Middle frontal gyrus (tissue), 1 donor: Measurements from ENCODE around the gene ZNF75A.
"Not testable (repeated sequence)": the region's sequence is repeated elsewhere in the genome, so short reads cannot be mapped to it uniquely, and the experiment has no call there.

Experiments used
- DNase-seq: peaks from one replicate; pipeline ENCODE4 v3.0.0-alpha.2; 2015; ENCODE audit warnings: low spot score; ENCODE audit errors: extremely low spot score

Gene ZNF75A

DNA sequence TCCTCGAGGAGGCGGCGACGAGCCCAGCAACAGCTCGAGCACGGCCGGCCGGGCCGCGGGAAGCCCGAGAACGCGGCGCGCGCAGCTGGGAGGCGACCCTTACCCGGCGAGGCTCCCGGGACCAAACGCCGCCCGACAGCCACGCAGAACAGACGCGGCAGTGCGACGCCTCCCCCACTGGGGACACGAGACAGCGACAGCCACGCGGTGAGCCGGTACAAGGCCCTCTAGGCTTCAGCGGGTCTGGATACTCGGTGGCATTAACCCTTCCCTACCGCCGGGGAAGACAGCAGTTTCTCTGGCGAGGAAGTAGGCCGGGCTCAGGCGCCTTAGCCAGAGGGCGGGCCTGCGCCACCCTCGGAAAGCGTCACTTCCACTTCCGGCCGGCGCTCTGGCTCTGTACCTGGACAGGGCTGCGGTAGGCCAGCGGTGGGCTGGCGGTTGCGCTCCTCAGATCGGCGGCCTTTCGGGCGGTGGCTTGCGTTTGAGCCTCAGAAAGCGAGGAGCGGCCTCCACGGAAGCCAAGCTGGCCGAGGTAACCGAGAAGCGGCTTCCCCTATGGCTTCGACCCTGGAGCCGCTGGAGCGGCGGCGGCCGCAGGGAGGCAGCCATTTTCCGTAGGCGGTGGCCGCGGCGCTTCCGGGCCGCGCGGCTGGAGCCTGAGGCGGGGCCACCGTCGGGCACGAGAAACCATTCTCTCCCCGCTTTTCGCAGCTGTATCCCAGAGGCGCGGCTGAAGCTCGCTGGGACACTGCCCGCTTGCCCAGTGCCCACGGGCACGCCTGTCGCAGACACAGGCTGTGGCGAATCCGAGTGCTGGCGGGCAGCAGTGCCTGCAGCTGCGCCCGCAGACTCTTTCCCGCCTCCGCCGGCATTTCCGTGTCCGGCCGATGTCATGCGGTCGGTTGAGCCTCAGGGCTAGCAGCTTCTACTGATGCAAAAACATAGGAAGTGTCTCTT lies at the start of gene ZNF75A, which contains the start of gene TIGD7:
Gene ZNF75A (plus strand): TSS at position 389 of the 960 bp plus-strand sequence. CDS start 2,932 bp downstream, outside the sequence.
Gene TIGD7 (minus strand): TSS at position 322 of the 960 bp plus-strand sequence. CDS start 4,816 bp downstream, outside the sequence.
- peak; percentile 88 for DNase-seq

GRCh38 chr16:3256146-3256865 lies 49.0 kb upstream of the ZNF75A start, which contains the start of gene MEFV:
Gene MEFV, minus strand, starts transcription at chr16:3256633. Its CDS starts 46 bp downstream, at chr16:3256587.
- no peak for DNase-seq

DNA sequence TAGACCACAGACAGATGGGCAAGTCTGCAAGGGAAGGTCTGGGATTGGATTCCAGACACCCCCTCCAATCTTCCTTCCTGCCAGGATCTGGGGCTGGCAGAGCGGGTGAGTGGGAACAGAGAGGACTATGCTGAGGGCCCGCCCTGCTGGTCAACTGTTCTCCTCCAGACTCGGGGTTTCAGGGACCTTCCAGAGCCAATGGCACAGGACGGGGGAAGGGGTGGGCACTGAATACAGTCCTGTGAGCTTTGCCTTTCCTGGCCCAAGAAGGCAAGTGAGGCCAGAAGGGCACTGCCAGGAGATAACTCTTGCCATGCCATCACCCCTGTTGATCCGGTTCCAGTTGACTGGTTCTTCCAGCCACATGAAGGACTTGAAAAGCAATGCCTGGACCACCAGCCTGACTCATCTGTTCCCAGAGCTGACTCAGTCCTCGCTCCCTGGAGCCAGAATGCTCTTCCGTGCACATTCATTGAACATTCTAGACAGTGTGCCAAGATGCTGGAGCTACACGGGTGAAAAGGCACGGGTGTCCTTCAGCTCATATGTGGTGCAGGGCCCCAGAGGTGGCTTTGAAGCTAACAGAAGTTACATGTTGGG lies 48.3 kb upstream of the ZNF75A start:
- no peak for DNase-seq

- DNase-seq = no peak
Measured at GRCh38 chr16:3259836-3260235, 45.5 kb upstream of the ZNF75A start.

GRCh38 chr16:3262517-3262916 lies 42.8 kb upstream of the ZNF75A start:
- DNase-seq = no peak

DNA sequence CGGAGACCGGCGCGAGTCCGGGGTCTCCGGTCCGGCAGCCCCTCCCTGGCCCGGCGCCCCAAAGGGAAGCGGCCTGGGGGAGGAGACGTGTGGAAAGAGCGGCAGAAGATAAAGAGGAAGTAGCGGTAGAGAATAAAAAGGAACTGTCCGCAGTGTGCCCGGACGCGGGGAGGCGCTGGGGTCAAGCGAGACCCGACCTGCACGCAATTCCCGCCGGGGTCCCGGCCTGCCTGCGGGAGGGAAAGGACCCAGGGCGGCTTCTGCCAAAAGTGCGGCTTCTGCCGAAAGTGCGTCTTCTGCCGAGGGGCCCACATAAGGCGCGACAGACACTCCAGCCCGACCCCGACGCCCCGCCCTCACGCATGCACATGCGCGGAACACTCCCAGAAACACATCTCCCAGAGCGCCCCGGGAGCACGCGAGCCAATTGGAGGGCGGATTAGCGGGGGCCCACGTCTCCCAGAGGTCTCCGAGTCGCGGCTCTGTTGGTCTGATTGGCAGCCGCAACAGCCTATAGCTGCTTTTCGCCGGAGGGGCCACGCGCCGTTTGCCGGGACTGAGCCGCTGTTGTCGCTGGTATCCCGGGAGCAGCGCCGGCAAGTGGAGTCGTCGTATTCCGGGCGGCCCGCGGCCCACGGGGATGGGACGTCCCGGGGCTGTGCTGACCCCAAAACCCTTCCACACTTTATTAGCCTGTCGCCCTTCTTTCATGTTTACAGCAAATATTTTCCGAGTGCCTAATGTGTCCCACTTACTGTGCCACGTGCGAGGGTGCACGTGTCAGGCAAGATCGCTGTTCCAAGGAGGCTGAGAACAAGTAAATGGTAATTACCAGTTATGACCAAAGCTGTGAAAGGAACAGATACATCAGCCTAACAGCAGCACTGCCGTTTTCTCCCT lies 40.9 kb upstream of the ZNF75A start:
- DNase-seq = peak; percentile 98

GRCh38 chr16:3266873-3267537 lies 38.3 kb upstream of the ZNF75A start:
- DNase-seq = no peak

GRCh38 chr16:3268294-3268693 lies 37.0 kb upstream of the ZNF75A start:
- no peak for DNase-seq

- DNase-seq = not testable (repeated sequence)
Measured at GRCh38 chr16:3270718-3271117, 34.6 kb upstream of the ZNF75A start.

DNA sequence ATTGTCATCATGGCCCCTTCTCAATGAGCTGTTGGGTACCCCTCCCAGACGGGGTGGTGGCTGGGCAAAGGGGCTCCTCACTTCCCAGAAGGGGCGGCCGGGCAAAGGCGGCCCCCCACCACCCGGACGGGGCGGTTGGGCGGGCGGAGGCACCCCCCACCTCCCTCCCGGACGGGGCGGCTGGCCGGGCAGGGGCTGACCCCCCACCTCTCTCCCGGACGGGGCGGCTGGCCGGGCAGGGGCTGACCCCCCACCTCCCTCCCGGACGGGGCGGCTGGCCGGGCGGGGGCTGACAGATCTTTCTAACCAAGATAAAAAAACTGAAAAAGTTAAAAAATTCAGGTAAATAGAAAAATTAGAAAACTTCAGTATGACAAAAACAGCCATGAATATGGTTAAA lies 34.0 kb upstream of the ZNF75A start:
- not testable (repeated sequence) for DNase-seq

DNA sequence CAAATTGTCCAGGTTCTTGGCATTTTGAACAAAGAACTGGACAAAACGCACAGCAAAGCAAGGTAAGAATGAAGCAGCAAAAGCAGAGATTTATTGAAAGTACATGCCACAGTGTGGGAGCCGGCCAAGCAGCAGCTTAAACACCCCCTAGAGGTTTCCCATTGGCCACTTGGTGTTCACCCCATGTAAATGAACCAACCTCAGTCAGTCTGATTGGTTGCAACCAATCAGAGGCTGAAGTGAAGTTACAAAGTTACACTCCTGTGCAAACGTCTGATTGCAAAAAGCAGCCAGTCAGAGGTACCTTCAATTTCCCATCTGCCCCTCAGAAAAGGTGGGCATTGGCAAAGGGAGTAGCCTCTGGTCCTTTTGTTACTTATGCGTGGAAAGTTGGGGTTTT lies 30.8 kb upstream of the ZNF75A start:
- DNase-seq = no peak

DNA sequence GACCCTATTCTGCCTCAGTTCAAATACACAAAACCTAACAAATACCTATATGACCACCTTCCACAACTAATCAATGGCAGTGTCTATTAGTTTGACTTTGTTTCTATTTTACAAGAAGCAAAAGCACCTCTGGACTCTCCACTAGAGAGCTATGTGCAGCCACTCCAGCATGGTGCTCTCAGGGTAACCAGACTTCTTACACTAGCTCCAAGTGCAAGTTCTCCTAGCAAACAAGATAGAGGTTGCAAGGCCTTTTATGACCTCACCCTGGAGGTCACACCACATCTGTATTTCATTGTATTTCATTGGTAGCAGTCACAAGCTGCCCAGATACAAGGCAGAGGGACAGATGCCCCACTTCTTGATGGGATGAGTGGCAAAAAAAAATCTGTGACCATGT lies 30.4 kb upstream of the ZNF75A start:
- DNase-seq = no peak

GRCh38 chr16:3276679-3277078 lies 28.6 kb upstream of the ZNF75A start:
- DNase-seq = no peak

DNA sequence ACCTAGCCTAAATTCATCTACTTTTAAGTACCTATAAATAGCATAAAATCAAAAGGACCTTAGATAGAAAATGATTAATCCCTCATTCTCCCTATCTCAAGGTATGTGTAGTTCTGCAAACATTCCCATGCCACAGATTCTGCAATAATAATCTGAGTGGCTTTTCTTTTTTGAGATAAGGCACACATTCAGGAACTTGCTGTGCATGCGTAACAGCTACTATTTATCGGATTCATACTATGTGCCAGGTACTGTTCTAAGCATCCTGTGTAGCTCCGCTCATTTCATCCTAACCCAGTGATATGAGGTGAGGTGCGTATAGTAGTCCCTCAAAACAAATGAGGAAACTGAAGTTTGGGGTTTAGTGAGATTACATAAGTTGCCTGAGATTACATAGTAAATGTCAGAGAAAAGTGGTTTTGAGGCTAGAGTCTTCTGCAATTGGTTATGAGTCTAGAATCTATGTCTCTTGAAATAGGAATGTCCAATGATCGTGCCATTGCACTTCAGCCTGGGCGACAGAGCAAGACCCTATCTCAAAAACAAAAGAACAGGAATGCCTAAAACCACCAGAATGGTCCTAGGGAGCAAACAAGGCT lies 24.0 kb upstream of the ZNF75A start:
- DNase-seq = no peak

GRCh38 chr16:3282103-3282729 lies 23.1 kb upstream of the ZNF75A start:
- no peak for DNase-seq

- DNase-seq = peak; percentile 97
Measured at GRCh38 chr16:3282730-3283542, 22.4 kb upstream of the ZNF75A start, which contains the start of gene ZNF263. Gene ZNF263, plus strand, starts transcription at chr16:3283491. Its CDS starts 328 bp downstream, at chr16:3283819.

GRCh38 chr16:3283543-3284447 lies 21.5 kb upstream of the ZNF75A start:
- DNase-seq = no peak
